ENCODE results near the gene SNAP91.

- TF ChIP-seq YY1 (IDR thresholded peaks at IDR 0.05; ENCODE audit: insufficient read depth, insufficient read length) (no peak), SUZ12 (IDR thresholded peaks at IDR 0.05; ENCODE audit: extremely low read depth, insufficient read depth, insufficient read length) (no peak), ZNF274 (IDR thresholded peaks at IDR 0.05; ENCODE audit: low read depth, low read length) (no peak)
Observed at GRCh38 chr6:83633149-83633548, 75.8 kb downstream of the SNAP91 start.

Data from NT2/D1 (cell line).